ENCODE measurements around the gene AP2M1. TPM values are rescaled to one million over a fixed set of nuclear protein-coding genes. Genes with fewer than 3 reads are reported as not detected.

AP2M1 gene
- total RNA-seq, 4 donors from 2014 or later, result 153 to 318 (median 182) TPM

- no peaks in the 10 kb centered on the region for H3K27me3 ChIP-seq
- H3K9me3 ChIP-seq, result no peaks in the 10 kb centered on the region
- H3K27ac ChIP-seq, result peak overlapping the region; percentile 90 to 98 (median 95)
- peaks cover 19 to 38% (median 29%) of the 10 kb centered on the region in 4 donors for H3K4me1 ChIP-seq
- DNase-seq, result no peak
- intact Hi-C loops (cut with DNase I; ENCODE audit: low total_unique reads) (no loop called here), in situ Hi-C loops (cut with MboI; ENCODE audit: low pct_ligation_motif_present in 1 of 4, low pct_unique_long_range_greater_than_20kb in 1 of 4, low sequenced_read_pairs in 3 of 4) (no loop called here)
- 40 to 54% methylated on average over 3 of the region's 3 CpGs for WGBS, 2 donors (ENCODE audit: low coverage in 1 of 2)
- H3K4me3 ChIP-seq, result peak overlapping the region; percentile 5 to 99 (median 87)
- H3K36me3 ChIP-seq, result peaks cover 0 to 30% (median 13%) of the 10 kb centered on the region in 4 donors
- TF ChIP-seq EP300 (IDR thresholded peaks at IDR 0.05; ENCODE audit: low read depth) (no peak), POLR2A (IDR thresholded peaks at IDR 0.05) (no peak), CTCF (IDR thresholded peaks at IDR 0.05) (no peak), POLR2AphosphoS5 (IDR thresholded peaks at IDR 0.05) (no peak)
Measured at GRCh38 chr3:184175981-184176376, 1.3 kb downstream of the AP2M1 start.

GRCh38 chr3:184176377-184177330 is 2.0 kb downstream of the AP2M1 start:
- no peak for TF ChIP-seq CTCF (IDR thresholded peaks at IDR 0.05)
- no peak for TF ChIP-seq EP300 (IDR thresholded peaks at IDR 0.05; ENCODE audit: low read depth)
- TF ChIP-seq POLR2AphosphoS5 (IDR thresholded peaks at IDR 0.05), result peak in 2 of 3 donors; percentile 19 to 42
- Histone ChIP-seq H3K4me1 (peaks cover 19 to 38% (median 29%) of the 10 kb centered on the region in 4 donors), H3K27ac (peak overlapping the region; percentile 90 to 98 (median 95)), H3K36me3 (peaks cover 0 to 32% (median 13%) of the 10 kb centered on the region in 4 donors), H3K4me3 (peak overlapping the region in 3 of 4 donors; percentile 5 to 94 (median 80)), H3K27me3 (no peaks in the 10 kb centered on the region), H3K9me3 (no peaks in the 10 kb centered on the region)
- 59 to 63% methylated on average over 5 to 19 of the region's 19 CpGs for WGBS, 2 donors (ENCODE audit: low coverage in 1 of 2)
- peak; percentile 51 for DNase-seq
- intact Hi-C loops (cut with DNase I; ENCODE audit: low total_unique reads), result no loop called here
- in situ Hi-C loops (cut with MboI; ENCODE audit: low pct_ligation_motif_present in 1 of 4, low pct_unique_long_range_greater_than_20kb in 1 of 4, low sequenced_read_pairs in 3 of 4), result no loop called here

GRCh38 chr3:184177331-184177731 is 2.7 kb downstream of the AP2M1 start:
- H3K27me3 ChIP-seq, result no peaks in the 10 kb centered on the region
- H3K4me1 ChIP-seq, result peaks cover 19 to 38% (median 29%) of the 10 kb centered on the region in 4 donors
- peak overlapping the region in 1 of 4 donors; percentile 80 for H3K4me3 ChIP-seq
- in situ Hi-C loops (cut with MboI; ENCODE audit: low pct_ligation_motif_present in 1 of 4, low pct_unique_long_range_greater_than_20kb in 1 of 4, low sequenced_read_pairs in 3 of 4), result no loop called here
- H3K36me3 ChIP-seq, result peaks cover 0 to 39% (median 14%) of the 10 kb centered on the region in 4 donors
- intact Hi-C loops (cut with DNase I; ENCODE audit: low total_unique reads), result no loop called here
- no peak for DNase-seq
- 51 to 67% methylated on average over 1 to 4 of the region's 4 CpGs for WGBS, 2 donors (ENCODE audit: low coverage in 1 of 2)
- H3K9me3 ChIP-seq, result no peaks in the 10 kb centered on the region
- no peak for TF ChIP-seq CTCF (IDR thresholded peaks at IDR 0.05)
- TF ChIP-seq EP300 (IDR thresholded peaks at IDR 0.05; ENCODE audit: low read depth), result no peak
- no peak for TF ChIP-seq POLR2A (IDR thresholded peaks at IDR 0.05)
- no peak for TF ChIP-seq POLR2AphosphoS5 (IDR thresholded peaks at IDR 0.05)
- peak overlapping the region; percentile 90 to 98 (median 95) for H3K27ac ChIP-seq

DNA sequence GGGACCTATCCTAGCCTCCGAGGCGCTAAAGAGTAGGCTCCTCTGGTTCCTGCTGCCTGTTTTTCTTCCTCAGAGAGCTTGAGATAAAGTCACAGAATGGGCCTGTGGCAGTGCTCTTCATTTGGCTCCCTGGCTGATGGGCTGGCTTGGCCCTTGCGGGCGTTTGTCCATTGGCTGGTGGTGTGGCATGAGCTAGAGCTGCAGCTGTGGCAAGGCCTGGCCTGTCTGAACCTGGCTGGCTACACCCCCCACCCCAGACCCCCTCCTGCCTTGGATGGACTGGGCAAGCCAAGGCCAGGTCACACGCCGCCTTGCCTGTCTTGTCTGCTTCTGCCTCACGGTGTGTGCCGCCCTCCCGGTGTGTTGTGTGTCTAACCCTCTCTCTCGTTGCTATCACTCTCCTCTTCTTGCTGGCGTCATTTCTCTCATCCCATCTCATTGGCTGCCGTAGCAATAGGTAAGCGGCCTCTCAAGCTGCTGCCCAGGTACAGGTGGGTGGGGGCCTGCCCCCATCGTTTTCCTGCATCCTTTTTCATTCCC is 3.2 kb downstream of the AP2M1 start:
- no peak overlapping the region for H3K4me3 ChIP-seq
- H3K27ac ChIP-seq, result peak overlapping the region in 2 of 4 donors; percentile 94 to 96
- in situ Hi-C loops (cut with MboI; ENCODE audit: low pct_ligation_motif_present in 1 of 4, low pct_unique_long_range_greater_than_20kb in 1 of 4, low sequenced_read_pairs in 3 of 4), result no loop called here
- no peak for DNase-seq
- intact Hi-C loops (cut with DNase I; ENCODE audit: low total_unique reads), result no loop called here
- 80 to 86% methylated on average over 1 to 13 of the region's 14 CpGs for WGBS, 2 donors (ENCODE audit: low coverage in 1 of 2)
- no peak for TF ChIP-seq POLR2A (IDR thresholded peaks at IDR 0.05)
- TF ChIP-seq POLR2AphosphoS5 (IDR thresholded peaks at IDR 0.05), result no peak
- TF ChIP-seq CTCF (IDR thresholded peaks at IDR 0.05), result no peak
- TF ChIP-seq EP300 (IDR thresholded peaks at IDR 0.05; ENCODE audit: low read depth), result no peak
- peaks cover 19 to 38% (median 29%) of the 10 kb centered on the region in 4 donors for H3K4me1 ChIP-seq
- peaks cover 0 to 44% (median 17%) of the 10 kb centered on the region in 4 donors for H3K36me3 ChIP-seq
- no peaks in the 10 kb centered on the region for H3K9me3 ChIP-seq
- H3K27me3 ChIP-seq, result no peaks in the 10 kb centered on the region
